AG04450 (cell line): ENCODE measurements around the gene HRH1. TPM values are rescaled to one million over a fixed set of nuclear protein-coding genes. Genes with fewer than 3 reads are reported as not detected.

Experiments used
- CTCF ChIA-PET: fragments of 300-600, 350-600 bp; formaldehyde crosslinking; extraction: SDS; loops from one replicate; lab custom pipeline; 2022; ENCODE audit warnings: antibody characterized with exemption, inconsistent platforms; lab: Charles Lee
- POLR2A ChIA-PET: fragments of 350-600 bp; formaldehyde crosslinking; extraction: SDS; loops from one replicate; lab custom pipeline; 2021; ENCODE audit warnings: antibody characterized with exemption, inconsistent platforms; lab: Yijun Ruan, JAX
- DNase-seq: peaks from one replicate; pipeline ENCODE4 v3.0.0-alpha.2; 2011; ENCODE audit warnings: low read depth, low spot score
- H3K27ac ChIP-seq: one replicate; pipeline ENCODE4 v1.5.1; 2012; ENCODE audit warnings: low read depth, low read length, control low read depth
- H3K27me3 ChIP-seq: one replicate; pipeline ENCODE4 v1.6.0; 2012; ENCODE audit warnings: low read length; ENCODE audit not compliant: control insufficient read depth, insufficient read depth
- H3K4me3 ChIP-seq: 2 replicates; pipeline ENCODE4 v1.5.1; 2011; ENCODE audit warnings: mild to moderate bottlenecking, low read depth, low read length, control low read depth
- H3K9me3 ChIP-seq: 2 replicates; pipeline ENCODE4 v1.5.1; 2012; ENCODE audit warnings: low read length; ENCODE audit not compliant: control insufficient read depth, insufficient read depth
- CTCF ChIP-seq: IDR thresholded peaks from 2 replicates; pipeline ENCODE4 v1.5.1; 2011; ENCODE audit warnings: low read depth, low read length, control low read depth, inconsistent platforms
- polyA plus RNA-seq: library from polyadenylated mRNA; depleted of rRNA; stranded (reverse); fragments of >200 nt; gene quantifications from 2 replicates; pipeline ENCODE4 v1.2.3, GENCODE V29; 2011

HRH1 gene
- polyA plus RNA-seq, 1 experiment: 25.4 TPM

- POLR2A ChIA-PET: interaction anchor here (0.6 to 1.4 kb wide), 6 partner anchors 14 to 477 kb away, joined by 3 to 8 read pairs (median 4); partner anchors contain the start of gene ATG7
- peak overlapping the region; percentile 85 for H3K4me3 ChIP-seq
- no peaks in the 10 kb centered on the region; the same call in 1 of the 2 replicates for H3K9me3 ChIP-seq
- no peaks in the 10 kb centered on the region for H3K27me3 ChIP-seq
- CTCF ChIA-PET: interaction anchor here (0.6 to 7.7 kb wide), 40 partner anchors 9 to 679 kb away, joined by 3 to 112 read pairs (median 3); no protein-coding TSS in a partner anchor
- peak; percentile 60 for DNase-seq
- TF ChIP-seq CTCF: peak; percentile 96
- peak overlapping the region; percentile 75 for H3K27ac ChIP-seq
These were observed 1.2 kb downstream of the HRH1 start for GRCh38 chr3:11155341-11156025.

GRCh38 chr3:11156026-11156410 lies 1.7 kb downstream of the HRH1 start:
- DNase-seq: no peak
- TF ChIP-seq CTCF: no peak
- ChIA-PET POLR2A (interaction anchor here (0.6 to 1.4 kb wide), 4 partner anchors 14 to 117 kb away, joined by 4 to 8 read pairs (median 5); partner anchors contain the start of gene ATG7), CTCF (interaction anchor here (0.6 to 7.7 kb wide), 18 partner anchors 9 to 678 kb away, joined by 3 to 112 read pairs (median 4); no protein-coding TSS in a partner anchor)
- Histone ChIP-seq H3K27me3 (no peaks in the 10 kb centered on the region), H3K4me3 (peak overlapping the region; percentile 85), H3K9me3 (no peaks in the 10 kb centered on the region; the same call in 1 of the 2 replicates), H3K27ac (no peak overlapping the region)

GRCh38 chr3:11157421-11157820 lies 3.1 kb downstream of the HRH1 start:
- CTCF ChIA-PET: interaction anchor here (1.1 to 7.7 kb wide), 4 partner anchors 53 to 177 kb away, joined by 3 to 112 read pairs (median 23); no protein-coding TSS in a partner anchor

GRCh38 chr3:11159421-11159904 lies 5.2 kb downstream of the HRH1 start:
- H3K4me3 ChIP-seq: no peak overlapping the region; the same call in 1 of the 2 replicates
- POLR2A ChIA-PET: interaction anchor here (0.7 to 1.8 kb wide), 5 partner anchors 10 to 36 kb away, joined by 3 to 10 read pairs (median 7); no protein-coding TSS in a partner anchor
- no peaks in the 10 kb centered on the region for H3K27me3 ChIP-seq
- peak overlapping the region; percentile 94 for H3K27ac ChIP-seq
- peak; percentile 35 for TF ChIP-seq CTCF
- peak; percentile 97 for DNase-seq
- CTCF ChIA-PET: interaction anchor here (1.0 to 7.7 kb wide), 3 partner anchors 10 to 185 kb away, joined by 3 to 112 read pairs (median 4); no protein-coding TSS in a partner anchor
- H3K9me3 ChIP-seq: no peaks in the 10 kb centered on the region; the same call in 1 of the 2 replicates

More at GRCh38 chr3:11157421-11157820, 3.1 kb downstream of the HRH1 start:
- no peak overlapping the region for H3K4me3 ChIP-seq
- H3K9me3 ChIP-seq: no peaks in the 10 kb centered on the region; the same call in 1 of the 2 replicates
- DNase-seq: no peak
- POLR2A ChIA-PET: no interaction called here
- no peak overlapping the region for H3K27ac ChIP-seq
- no peak for TF ChIP-seq CTCF
- no peaks in the 10 kb centered on the region for H3K27me3 ChIP-seq

- ChIA-PET POLR2A (no interaction called here), CTCF (interaction anchor here (1.0 to 1.9 kb wide), 3 partner anchors 12 to 101 kb away, joined by 3 to 12 read pairs (median 3); no protein-coding TSS in a partner anchor)
- no peak for TF ChIP-seq CTCF
- DNase-seq: no peak
- Histone ChIP-seq H3K27ac (no peak overlapping the region), H3K27me3 (no peaks in the 10 kb centered on the region), H3K4me3 (no peak overlapping the region), H3K9me3 (no peaks in the 10 kb centered on the region)
These were observed 7.4 kb downstream of the HRH1 start for GRCh38 chr3:11161666-11162065.
